Parathyroid adenoma (tissue), 2 donors: Measurements from ENCODE around the gene ELOVL6.

ENCODE experiments used
- H2AFZ ChIP-seq: fragments of 300-600 bp; sonication (generic); one replicate; pipeline ENCODE4 v1.7.0; 2017; ENCODE audit warnings: antibody characterized with exemption, mild to moderate bottlenecking
- H3K27ac ChIP-seq: fragments of 300-600 bp; sonication (generic); one replicate; pipeline ENCODE4 v1.7.0; 2017
- H3K27me3 ChIP-seq: fragments of 300-600 bp; sonication (generic); one replicate; pipeline ENCODE4 v1.7.0; 2017; ENCODE audit warnings: low read length; ENCODE audit not compliant: control insufficient read depth, insufficient read depth
- H3K36me3 ChIP-seq: fragments of 300-600 bp; sonication (generic); one replicate; pipeline ENCODE4 v1.7.0; 2017; ENCODE audit warnings: low read length; ENCODE audit not compliant: control insufficient read depth, insufficient read depth
- H3K4me1 ChIP-seq: fragments of 300-600 bp; sonication (generic); one replicate; pipeline ENCODE4 v1.7.0; 2017; ENCODE audit warnings: control low read depth
- H3K4me2 ChIP-seq: fragments of 300-600 bp; sonication (generic); one replicate; pipeline ENCODE4 v1.7.0; 2017; ENCODE audit warnings: low read length
- H3K4me3 ChIP-seq: fragments of 300-600 bp; sonication (generic); one replicate; pipeline ENCODE4 v1.7.0; 2017; ENCODE audit warnings: low read depth, low read length
- H3K79me2 ChIP-seq: fragments of 300-600 bp; sonication (generic); one replicate; pipeline ENCODE4 v1.7.0; 2017; ENCODE audit warnings: control low read depth
- H3K9ac ChIP-seq: fragments of 300-600 bp; sonication (generic); one replicate; pipeline ENCODE4 v1.7.0; 2017; ENCODE audit warnings: mild to moderate bottlenecking
- H3K9me3 ChIP-seq: fragments of 300-600 bp; sonication (generic); one replicate; pipeline ENCODE4 v1.7.0; 2017; ENCODE audit warnings: low read length; ENCODE audit not compliant: control insufficient read depth
- TF ChIP-seq, protein P1 (sequence below): fragments of 300-600 bp; sonication (generic); IDR thresholded peaks from one replicate; pipeline ENCODE4 v1.7.0; 2017; ENCODE audit warnings: antibody characterized with exemption, mild to moderate bottlenecking
- donor health status: primary hyperparathyroidism.

The ELOVL6 gene

DNA sequence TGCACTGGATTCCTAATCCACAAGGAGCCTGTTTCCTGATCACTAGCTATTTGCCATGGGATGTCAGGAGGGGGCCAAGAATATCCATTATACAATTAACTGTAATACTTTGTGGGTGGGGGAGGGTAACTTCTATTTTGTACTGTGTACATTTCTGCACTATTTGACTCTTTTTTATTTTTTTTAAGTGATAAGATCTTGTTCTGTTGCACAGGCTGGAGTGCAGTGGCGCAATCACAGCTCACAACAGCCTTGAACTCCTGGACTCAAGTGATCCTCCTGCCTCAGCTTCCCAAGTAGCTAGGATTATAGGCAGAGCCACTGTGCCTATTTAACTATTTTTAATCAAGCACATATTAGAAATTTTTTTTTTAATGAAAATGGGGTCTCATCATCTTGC lies 134.1 kb downstream of the ELOVL6 start:
- Histone ChIP-seq H3K9me3 (no peaks in the 10 kb centered on the region), H3K36me3 (no peaks in the 10 kb centered on the region), H3K27me3 (no peaks in the 10 kb centered on the region), H3K4me1 (no peaks in the 10 kb centered on the region), H3K79me2 (no peaks in the 10 kb centered on the region), H3K4me2 (no peak overlapping the region), H3K9ac (no peak overlapping the region), H2AFZ (no peak overlapping the region), H3K27ac (no peak overlapping the region), H3K4me3 (no peak overlapping the region)
- TF ChIP-seq, protein P1, sequence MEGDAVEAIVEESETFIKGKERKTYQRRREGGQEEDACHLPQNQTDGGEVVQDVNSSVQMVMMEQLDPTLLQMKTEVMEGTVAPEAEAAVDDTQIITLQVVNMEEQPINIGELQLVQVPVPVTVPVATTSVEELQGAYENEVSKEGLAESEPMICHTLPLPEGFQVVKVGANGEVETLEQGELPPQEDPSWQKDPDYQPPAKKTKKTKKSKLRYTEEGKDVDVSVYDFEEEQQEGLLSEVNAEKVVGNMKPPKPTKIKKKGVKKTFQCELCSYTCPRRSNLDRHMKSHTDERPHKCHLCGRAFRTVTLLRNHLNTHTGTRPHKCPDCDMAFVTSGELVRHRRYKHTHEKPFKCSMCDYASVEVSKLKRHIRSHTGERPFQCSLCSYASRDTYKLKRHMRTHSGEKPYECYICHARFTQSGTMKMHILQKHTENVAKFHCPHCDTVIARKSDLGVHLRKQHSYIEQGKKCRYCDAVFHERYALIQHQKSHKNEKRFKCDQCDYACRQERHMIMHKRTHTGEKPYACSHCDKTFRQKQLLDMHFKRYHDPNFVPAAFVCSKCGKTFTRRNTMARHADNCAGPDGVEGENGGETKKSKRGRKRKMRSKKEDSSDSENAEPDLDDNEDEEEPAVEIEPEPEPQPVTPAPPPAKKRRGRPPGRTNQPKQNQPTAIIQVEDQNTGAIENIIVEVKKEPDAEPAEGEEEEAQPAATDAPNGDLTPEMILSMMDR, result no peak

DNA sequence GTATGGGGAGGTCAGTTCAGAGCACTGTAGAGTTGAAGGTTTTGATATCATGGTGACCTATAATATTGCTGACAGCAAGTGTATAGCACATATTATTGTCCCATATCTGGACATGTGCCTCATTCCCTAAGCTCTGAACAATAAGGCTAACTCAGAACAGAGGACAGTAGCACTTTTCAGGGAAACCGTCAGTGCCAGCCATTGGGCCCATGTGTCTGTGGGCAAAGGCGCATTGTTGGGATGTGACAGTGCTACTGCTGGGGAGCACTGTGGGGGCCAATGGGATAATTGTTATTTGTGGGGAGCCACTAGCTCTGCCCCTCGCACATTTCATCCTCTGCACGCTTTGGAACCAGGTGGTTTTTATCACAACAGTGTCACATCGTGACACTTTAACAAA lies 136.2 kb downstream of the ELOVL6 start:
- Histone ChIP-seq H3K9ac (no peak overlapping the region), H3K4me2 (no peak overlapping the region), H3K27ac (no peak overlapping the region), H3K9me3 (no peaks in the 10 kb centered on the region), H3K36me3 (no peaks in the 10 kb centered on the region), H3K4me1 (no peaks in the 10 kb centered on the region), H2AFZ (no peak overlapping the region), H3K4me3 (no peak overlapping the region), H3K79me2 (no peaks in the 10 kb centered on the region), H3K27me3 (no peaks in the 10 kb centered on the region)
- TF ChIP-seq, protein P1, result no peak

DNA sequence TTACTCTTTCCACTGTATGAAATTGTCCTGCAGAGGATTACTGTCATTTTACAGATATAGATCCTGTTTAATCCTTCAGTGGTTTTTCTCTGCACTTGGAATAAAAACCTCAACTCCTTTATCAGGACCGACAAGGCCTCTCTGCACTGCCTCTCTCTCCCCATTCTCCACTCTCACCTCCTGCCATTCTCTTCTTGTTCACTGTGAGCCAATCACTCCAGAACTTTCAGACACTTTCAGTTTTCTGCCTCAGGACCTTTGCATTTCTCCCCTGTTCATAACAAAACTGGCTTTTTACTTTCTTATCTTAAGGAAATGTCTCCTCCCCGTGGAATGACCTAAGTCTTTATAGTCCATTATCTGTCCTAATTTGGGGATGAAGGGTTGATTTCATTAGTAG lies 137.3 kb downstream of the ELOVL6 start:
- Histone ChIP-seq H3K27me3 (no peaks in the 10 kb centered on the region), H3K27ac (no peak overlapping the region)

DNA sequence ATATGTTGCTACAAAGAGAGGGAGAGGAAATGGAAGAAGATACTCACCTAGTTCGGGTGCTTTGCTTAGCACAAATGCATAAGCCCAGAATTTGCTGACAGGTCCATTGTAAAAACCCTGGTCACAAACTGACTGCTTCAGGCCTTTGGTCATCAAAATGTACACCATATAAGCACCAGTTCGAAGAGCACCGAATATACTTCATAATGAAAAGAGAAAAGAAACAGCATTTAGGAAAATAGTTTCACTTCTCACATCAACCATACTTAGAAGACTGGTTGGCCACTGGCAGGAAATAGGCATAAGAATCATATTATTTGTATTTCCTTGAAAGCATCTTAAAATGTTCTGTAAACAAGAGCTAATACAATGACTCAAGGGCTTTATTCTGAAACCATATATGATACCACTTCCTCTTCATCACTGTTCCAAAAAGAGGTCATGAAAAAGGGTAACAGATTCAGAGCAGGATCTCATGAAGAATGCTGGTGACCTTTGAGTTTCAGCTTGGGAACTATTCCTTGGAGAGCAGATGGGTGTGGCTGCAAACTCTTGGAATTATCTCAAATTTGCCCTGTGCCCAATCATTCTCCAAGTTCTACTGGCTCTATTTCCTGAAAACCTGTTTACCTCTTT lies 138.7 kb downstream of the ELOVL6 start:
- TF ChIP-seq, protein P1, result no peak
- Histone ChIP-seq H3K4me1 (no peaks in the 10 kb centered on the region), H3K9ac (no peak overlapping the region), H3K9me3 (no peaks in the 10 kb centered on the region), H3K4me2 (no peak overlapping the region), H3K27ac (no peak overlapping the region), H3K79me2 (no peaks in the 10 kb centered on the region), H3K4me3 (no peak overlapping the region), H2AFZ (no peak overlapping the region), H3K36me3 (no peaks in the 10 kb centered on the region), H3K27me3 (no peaks in the 10 kb centered on the region)

More for the DNA sequence above, 137.3 kb downstream of the ELOVL6 start:
- H2AFZ ChIP-seq, result no peak overlapping the region
- H3K9ac ChIP-seq, result no peak overlapping the region
- H3K36me3 ChIP-seq, result no peaks in the 10 kb centered on the region
- H3K4me1 ChIP-seq, result no peaks in the 10 kb centered on the region
- no peak overlapping the region for H3K4me2 ChIP-seq
- H3K4me3 ChIP-seq, result no peak overlapping the region
- TF ChIP-seq, protein P1, result no peak
- no peaks in the 10 kb centered on the region for H3K9me3 ChIP-seq
- H3K79me2 ChIP-seq, result no peaks in the 10 kb centered on the region

DNA sequence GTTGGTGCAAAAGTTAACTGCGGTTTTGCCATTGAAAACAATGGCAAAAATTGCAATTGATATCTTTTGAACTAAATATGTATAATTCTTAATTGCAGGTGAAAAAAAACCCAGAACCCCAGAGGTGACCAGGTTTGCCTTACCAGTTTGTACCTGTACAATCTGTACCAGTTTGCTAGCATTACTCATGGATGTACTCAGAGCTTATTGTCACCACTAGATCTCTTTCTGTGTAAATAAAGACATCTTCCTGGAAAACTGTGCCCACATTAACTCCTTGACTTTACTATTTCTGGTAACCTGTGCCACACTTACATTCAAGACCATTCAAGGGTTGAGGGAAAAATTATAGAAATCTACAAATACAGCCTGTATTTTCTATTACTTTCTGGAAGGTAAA lies 139.7 kb downstream of the ELOVL6 start:
- Histone ChIP-seq H3K4me2 (no peak overlapping the region), H3K36me3 (no peaks in the 10 kb centered on the region), H3K27ac (no peak overlapping the region), H3K9ac (no peak overlapping the region), H3K4me1 (no peaks in the 10 kb centered on the region), H3K9me3 (no peaks in the 10 kb centered on the region), H3K79me2 (no peaks in the 10 kb centered on the region), H2AFZ (no peak overlapping the region), H3K4me3 (no peak overlapping the region), H3K27me3 (no peaks in the 10 kb centered on the region)
- TF ChIP-seq, protein P1, result no peak
